Epithelial cell of esophagus (primary cell): ENCODE data around the gene HSD11B1L.
"Not testable (repeated sequence)": the region's sequence is repeated elsewhere in the genome, so short reads cannot be mapped to it uniquely, and the experiment has no call there.

Experiments
- DNase-seq: peaks from one replicate; pipeline ENCODE4 v3.0.0; 2010; ENCODE audit warnings: low read depth
- H3K4me3 ChIP-seq: 2 replicates; pipeline ENCODE4 v1.5.1; 2011; ENCODE audit warnings: mild to moderate bottlenecking, low read length, control low read depth
- CTCF ChIP-seq: IDR thresholded peaks from 2 replicates; pipeline ENCODE4 v1.5.1; 2011; ENCODE audit warnings: low read depth, mild to moderate bottlenecking, low read length, control low read depth, inconsistent platforms; ENCODE audit not compliant: insufficient read depth; ENCODE audit errors: missing control alignments

HSD11B1L gene

GRCh38 chr19:5696196-5697021 is 15.6 kb downstream of the HSD11B1L start:
- H3K4me3 ChIP-seq, result no peak overlapping the region
- no peak for DNase-seq
- no peak for TF ChIP-seq CTCF

GRCh38 chr19:5697022-5697889 is 16.4 kb downstream of the HSD11B1L start:
- no peak overlapping the region for H3K4me3 ChIP-seq
- TF ChIP-seq CTCF, result no peak
- DNase-seq, result no peak

- DNase-seq, result no peak
- H3K4me3 ChIP-seq, result no peak overlapping the region
- TF ChIP-seq CTCF, result no peak
These were observed 17.2 kb downstream of the HSD11B1L start for GRCh38 chr19:5697890-5698634.

- no peak overlapping the region for H3K4me3 ChIP-seq
- TF ChIP-seq CTCF, result no peak
These were observed 18.0 kb downstream of the HSD11B1L start for GRCh38 chr19:5698635-5699422.

GRCh38 chr19:5700455-5701092 is 19.7 kb downstream of the HSD11B1L start:
- DNase-seq, result no peak
- no peak for TF ChIP-seq CTCF
- no peak overlapping the region for H3K4me3 ChIP-seq

More at GRCh38 chr19:5698635-5699422, 18.0 kb downstream of the HSD11B1L start:
- DNase-seq, result no peak

- DNase-seq, H3K4me3 ChIP-seq: not testable (repeated sequence)
These were observed 21.2 kb downstream of the HSD11B1L start for GRCh38 chr19:5702053-5702410.
